Activated naive CD8-positive, alpha-beta T cell treated with anti-CD3 and anti-CD28 coated beads, Interleukin-2, amount 50 U/mL, for 16 hours (primary cell): Measurements from ENCODE around the gene CNOT10.

ENCODE experiments used
- DNase-seq: peaks from one replicate; pipeline ENCODE4 v3.0.0-alpha.2; 2020; ENCODE audit warnings: low read depth, low spot score

Gene CNOT10

DNA sequence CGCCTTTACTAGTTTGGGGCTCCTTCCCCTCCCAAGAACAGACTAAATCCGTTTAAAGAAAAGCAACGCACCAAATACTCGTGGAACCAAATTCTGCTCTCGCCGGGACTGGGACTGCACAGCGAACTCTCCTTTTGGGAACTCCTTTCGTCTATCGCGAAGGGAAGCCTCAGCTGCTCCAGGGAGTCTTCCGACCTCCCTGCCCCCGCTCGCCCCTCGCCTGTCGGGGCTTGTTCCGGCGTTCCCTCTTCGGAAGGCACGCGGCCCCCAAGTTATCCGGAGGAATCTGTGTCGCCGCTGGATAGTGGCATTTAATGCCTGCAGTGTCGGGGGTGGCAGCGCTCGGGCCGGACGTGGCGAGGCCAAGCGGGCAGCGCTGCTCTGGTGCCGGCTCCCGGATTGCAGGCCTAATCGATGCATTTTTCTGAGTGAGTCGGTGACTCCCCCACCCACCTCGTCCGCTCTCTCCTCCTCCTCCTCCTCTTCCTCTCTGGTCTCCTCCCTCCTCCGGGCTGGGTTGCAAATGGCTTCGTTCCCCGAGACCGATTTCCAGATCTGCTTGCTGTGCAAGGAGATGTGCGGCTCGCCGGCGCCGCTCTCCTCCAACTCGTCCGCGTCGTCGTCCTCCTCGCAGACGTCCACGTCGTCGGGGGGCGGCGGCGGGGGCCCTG lies 132.7 kb downstream of the CNOT10 start, which contains the start of gene TRIM71:
TRIM71 (plus strand) TSS at position 440 of the 671 bp plus-strand sequence; CDS start at position 524, 84 bp downstream.
- no peak for DNase-seq

DNA sequence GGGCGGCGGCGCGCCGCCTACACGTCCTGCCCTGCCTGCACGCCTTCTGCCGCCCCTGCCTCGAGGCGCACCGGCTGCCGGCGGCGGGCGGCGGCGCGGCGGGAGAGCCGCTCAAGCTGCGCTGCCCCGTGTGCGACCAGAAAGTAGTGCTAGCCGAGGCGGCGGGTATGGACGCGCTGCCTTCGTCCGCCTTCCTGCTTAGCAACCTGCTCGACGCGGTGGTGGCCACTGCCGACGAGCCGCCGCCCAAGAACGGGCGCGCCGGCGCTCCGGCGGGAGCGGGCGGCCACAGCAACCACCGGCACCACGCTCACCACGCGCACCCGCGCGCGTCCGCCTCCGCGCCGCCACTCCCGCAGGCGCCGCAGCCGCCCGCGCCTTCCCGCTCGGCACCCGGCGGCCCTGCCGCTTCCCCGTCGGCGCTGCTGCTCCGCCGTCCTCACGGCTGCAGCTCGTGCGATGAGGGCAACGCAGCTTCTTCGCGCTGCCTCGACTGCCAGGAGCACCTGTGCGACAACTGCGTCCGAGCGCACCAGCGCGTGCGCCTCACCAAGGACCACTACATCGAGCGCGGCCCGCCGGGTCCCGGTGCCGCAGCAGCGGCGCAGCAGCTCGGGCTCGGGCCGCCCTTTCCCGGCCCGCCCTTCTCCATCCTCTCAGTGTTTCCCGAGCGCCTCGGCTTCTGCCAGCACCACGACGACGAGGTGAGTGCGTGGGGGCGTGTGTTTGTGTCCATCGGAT lies 133.4 kb downstream of the CNOT10 start:
- DNase-seq, result no peak

DNA sequence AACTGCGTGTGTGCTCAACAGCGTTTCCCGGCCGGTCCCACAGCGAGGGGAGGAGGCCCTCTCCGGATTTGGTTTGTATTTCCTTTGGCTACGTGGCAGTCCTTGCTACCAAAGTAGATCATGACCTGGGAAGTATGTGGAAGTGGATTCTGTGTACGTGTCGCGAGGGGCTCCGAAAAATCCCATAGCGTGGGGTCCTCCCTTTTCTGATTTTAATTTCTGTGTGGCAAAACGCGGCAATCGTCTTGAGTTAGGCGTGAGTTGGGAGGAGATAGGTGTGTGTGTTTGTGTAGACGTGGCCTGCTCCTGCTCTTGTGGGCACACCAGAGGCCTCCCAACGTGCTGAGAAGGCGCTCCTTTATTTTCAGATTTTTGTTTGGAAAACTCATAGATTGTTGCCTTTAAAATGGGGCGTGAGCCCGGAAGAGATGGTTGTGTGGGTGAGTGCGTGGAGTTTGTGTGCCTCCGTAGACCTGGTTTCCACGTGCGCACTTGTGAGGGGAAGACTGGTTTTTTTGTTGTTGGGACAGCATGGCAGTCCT lies 134.1 kb downstream of the CNOT10 start:
- no peak for DNase-seq

DNA sequence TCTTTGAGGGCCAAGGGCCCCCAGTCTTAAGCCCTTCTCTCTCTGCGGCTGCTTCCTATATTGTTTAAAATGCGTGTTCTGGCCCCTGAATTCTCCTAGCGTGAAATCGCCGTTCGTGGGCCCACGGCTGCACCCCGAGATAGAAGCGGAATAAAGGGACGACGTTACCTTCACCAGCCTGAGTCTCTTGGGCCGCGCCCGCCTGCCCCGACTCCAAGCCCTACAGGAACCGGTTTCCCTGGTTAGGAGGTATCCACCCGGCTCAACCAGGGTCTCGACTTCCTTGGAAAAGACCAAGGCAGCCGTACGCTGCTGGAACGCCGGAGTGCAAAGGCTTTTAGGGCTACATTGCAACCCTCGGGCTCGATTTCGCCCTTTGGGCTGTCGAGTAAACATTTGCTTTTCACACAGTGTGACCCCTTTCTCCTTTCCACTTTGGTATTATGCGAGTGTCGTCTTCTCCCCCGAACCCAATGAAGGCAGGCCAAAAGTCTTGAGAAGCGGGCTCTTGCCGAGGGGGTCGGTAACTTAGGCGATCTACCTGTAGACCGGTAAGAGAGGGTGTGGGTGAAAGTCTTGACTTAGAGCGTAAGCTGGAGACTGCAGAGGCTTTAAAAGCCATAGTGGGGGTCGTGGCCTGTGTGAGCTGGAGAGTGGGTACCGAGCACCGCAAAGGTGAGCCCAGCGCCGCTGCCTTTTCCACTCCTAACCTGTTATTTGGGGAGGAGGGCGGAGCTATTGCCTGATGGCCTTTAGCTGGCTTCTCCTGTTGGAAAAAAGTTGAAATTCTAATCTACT lies 134.8 kb downstream of the CNOT10 start:
- DNase-seq, result no peak

DNA sequence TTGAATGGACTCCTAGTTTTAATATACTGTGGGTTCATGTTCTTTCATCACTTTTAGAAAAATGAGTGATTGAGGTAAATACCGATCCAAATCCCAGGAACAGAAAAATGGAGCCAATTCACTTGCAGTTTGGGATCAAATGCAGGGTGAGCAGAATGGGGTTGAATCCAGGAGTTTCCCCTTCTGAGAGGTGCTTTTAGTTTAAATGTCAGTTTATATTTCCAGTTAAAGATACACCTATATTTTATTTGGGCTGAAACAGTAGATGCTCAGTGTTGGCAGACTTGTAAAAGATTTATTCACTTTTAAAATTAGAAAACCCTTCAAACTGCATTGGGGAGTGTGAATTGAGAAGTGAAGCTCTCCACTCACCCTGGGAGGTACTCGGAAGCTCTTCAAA lies 135.4 kb downstream of the CNOT10 start:
- DNase-seq, result no peak

DNA sequence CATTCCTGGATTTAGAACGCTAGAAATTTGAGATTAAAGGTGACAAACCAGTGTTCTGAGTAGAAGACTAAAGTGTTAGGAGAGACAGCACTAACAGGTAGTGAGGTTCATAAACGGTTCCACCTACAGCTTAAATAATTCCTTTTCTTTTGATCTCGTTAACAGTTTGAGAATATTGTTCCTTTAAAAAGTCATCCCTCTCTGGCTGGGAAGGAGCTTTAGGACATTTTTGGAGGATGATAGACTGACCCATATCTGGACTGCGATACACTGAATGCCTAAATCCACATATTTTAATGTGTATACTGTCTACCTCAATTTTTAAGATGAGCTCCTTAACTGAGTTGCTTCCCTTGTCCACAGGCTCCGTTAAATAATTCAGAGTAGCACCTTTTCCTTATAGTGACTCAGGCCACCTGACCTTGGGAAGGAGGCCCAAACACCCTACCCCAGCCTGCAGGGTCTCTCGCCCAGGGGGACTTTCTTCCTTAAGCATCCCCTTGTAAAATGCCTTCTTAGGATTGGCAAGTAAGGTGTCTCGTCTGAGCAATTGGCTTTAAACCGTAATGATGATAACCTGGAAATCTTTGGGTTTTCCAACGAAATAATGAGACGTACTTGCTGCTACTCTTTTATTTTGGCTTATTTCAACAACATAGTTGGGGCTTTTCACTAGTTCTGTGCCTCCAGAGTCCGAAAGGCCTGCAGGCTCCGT lies 136.1 kb downstream of the CNOT10 start:
- no peak for DNase-seq

DNA sequence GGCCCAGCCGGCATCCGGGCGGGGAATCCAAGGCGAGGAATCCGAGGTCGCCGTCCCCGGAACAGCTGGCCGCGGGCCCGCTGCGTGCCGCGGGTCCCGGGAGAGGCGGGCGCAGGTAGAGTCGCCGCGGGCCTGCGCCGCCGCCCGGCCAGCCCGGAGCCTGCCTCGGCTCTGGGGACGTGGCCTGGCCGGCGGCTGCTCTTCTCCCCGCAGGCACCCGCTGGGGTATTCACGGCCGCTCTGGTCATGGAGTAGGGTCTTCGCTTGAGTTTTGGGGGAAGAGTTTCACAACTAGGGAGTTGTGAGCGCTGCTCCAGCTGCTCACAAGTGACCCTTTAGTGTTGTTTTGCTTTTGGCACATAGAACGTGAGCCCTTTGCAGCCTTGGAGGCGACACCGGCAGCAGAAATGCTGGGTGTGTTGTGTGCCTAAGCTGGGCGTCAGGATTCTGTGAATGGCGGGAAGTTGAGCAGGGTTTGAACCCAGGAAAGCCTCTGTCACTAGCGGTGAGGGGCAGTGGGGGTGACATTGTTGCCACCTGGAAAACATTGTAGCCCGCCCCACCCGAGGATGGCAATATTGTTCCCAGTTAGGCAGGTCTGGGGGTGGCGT lies 136.8 kb downstream of the CNOT10 start:
- no peak for DNase-seq

DNA sequence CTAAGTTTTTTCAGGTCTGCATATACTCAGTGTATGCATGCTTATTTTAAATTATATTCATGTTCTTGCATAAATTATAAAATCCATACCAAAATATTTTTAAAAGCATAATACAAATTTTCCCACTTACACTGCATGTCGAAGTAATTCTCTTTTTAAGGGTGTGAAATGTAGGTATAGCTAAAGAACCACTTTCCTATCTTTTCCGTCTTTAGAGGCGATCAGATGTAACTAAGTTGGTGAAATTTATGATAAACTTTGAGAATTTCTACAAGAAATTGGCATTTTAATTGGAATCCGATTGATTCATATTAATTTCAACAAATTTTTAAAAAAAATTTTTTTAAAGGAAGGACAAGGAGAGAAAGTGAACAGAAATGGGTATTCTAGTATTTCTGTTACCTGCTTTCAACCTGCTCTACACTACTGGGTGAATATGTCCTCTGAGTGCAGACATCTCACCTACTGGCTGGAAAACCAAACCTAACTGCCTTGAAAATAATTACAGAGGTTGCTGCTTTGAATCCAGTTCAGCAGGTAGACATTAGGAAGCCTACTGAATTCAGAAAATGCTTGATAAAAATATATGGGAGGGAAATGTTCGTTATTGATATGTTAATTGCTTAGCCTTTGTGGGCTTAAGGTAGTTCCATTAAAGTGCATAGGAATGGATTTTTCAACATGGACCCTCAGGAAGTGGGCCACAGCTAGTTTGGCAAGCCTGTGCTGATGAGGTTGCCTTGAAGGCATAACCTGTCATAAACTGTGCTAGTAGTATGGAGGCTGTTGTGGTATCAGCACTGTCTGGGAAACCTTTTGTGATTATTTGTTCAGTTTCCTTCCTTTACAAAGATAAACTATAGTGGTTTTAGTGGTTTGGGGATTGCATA lies 137.9 kb downstream of the CNOT10 start:
- DNase-seq, result no peak
